GM18870 (cell line): ENCODE results near the gene SDR39U1.

Experiments used
- ATAC-seq: cut with Tn5 transposase; IDR thresholded peaks from one replicate; pipeline ENCODE4 v1.9.1; 2021; ENCODE audit warnings: moderate library complexity; ENCODE audit not compliant: unreplicated experiment

Gene SDR39U1

GRCh38 chr14:24414077-24414476, 28.5 kb downstream of the SDR39U1 start:
- no peak for ATAC-seq

- no peak for ATAC-seq
Observed at GRCh38 chr14:24411443-24412389, 30.9 kb downstream of the SDR39U1 start.

- ATAC-seq: no peak
Observed at GRCh38 chr14:24409956-24410355, 32.6 kb downstream of the SDR39U1 start.

- ATAC-seq: no peak
Observed at GRCh38 chr14:24409192-24409591, 33.4 kb downstream of the SDR39U1 start.

- ATAC-seq: no peak
Observed at GRCh38 chr14:24408764-24409163, 33.8 kb downstream of the SDR39U1 start.

GRCh38 chr14:24407608-24408325, 34.8 kb downstream of the SDR39U1 start:
- no peak for ATAC-seq

- ATAC-seq: no peak
Observed at GRCh38 chr14:24406416-24406815, 36.2 kb downstream of the SDR39U1 start.

- no peak for ATAC-seq
Observed at GRCh38 chr14:24404814-24405213, 37.8 kb downstream of the SDR39U1 start.

- no peak for ATAC-seq
Observed at GRCh38 chr14:24403294-24403998, 39.1 kb downstream of the SDR39U1 start.

- ATAC-seq: no peak
Observed at GRCh38 chr14:24401810-24402702, 40.5 kb downstream of the SDR39U1 start.

GRCh38 chr14:24399999-24400718, 42.4 kb downstream of the SDR39U1 start:
- no peak for ATAC-seq

- no peak for ATAC-seq
Observed at GRCh38 chr14:24399447-24399822, 43.1 kb downstream of the SDR39U1 start.

- no peak for ATAC-seq
Observed at GRCh38 chr14:24398653-24399446, 43.7 kb downstream of the SDR39U1 start, which contains the start of gene NYNRIN. TSS of gene NYNRIN (plus strand) at chr14:24399003. CDS start at chr14:24399247, 244 bp downstream.

- ATAC-seq: no peak
Observed at GRCh38 chr14:24398293-24398652, 44.3 kb downstream of the SDR39U1 start.

GRCh38 chr14:24397639-24398292, 44.8 kb downstream of the SDR39U1 start:
- ATAC-seq: no peak

GRCh38 chr14:24395609-24396582, 46.7 kb downstream of the SDR39U1 start:
- no peak for ATAC-seq

- no peak for ATAC-seq
Observed at GRCh38 chr14:24394275-24394674, 48.3 kb downstream of the SDR39U1 start.
